Activated T-helper 1 cell treated with anti-CD3 and anti-CD28 coated beads, Interleukin-12 subunit alpha, Interleukin-12 subunit beta, Interleukin-2, Interleukin-4 antibody, amounts not matched to agents 30 ng/mL and 10 ng/mL and 1 ng/mL, durations not matched to agents 14 hours and 24 hours and 36 hours (primary cell): ENCODE measurements around the gene PDGFD. TPM values are rescaled to one million over a fixed set of nuclear protein-coding genes. Genes with fewer than 3 reads are reported as not detected.

ENCODE experiments used
- DNase-seq: peaks from one replicate; pipeline ENCODE4 v3.0.0; 2021; ENCODE audit warnings: low spot score
- H3K27ac Mint-ChIP-seq: one replicate; pipeline ENCODE4 v1.8.0; 2021; ENCODE audit warnings: mild to moderate bottlenecking, mixed read lengths
- H3K27me3 Mint-ChIP-seq: one replicate; pipeline ENCODE4 v1.8.0; 2022; ENCODE audit warnings: mild to moderate bottlenecking, moderate library complexity, mixed read lengths; ENCODE audit not compliant: insufficient read depth
- H3K36me3 Mint-ChIP-seq: one replicate; pipeline ENCODE4 v1.8.0; 2021; ENCODE audit warnings: low read depth, mixed read lengths
- H3K4me1 Mint-ChIP-seq: one replicate; pipeline ENCODE4 v1.8.0; 2021; ENCODE audit warnings: low read depth, mixed read lengths
- H3K4me3 Mint-ChIP-seq: one replicate; pipeline ENCODE4 v1.8.0; 2021; ENCODE audit warnings: mild to moderate bottlenecking, moderate library complexity, mixed read lengths
- H3K9me3 Mint-ChIP-seq: one replicate; pipeline ENCODE4 v1.8.0; 2021; ENCODE audit warnings: mixed read lengths
- intact Hi-C: fragments of 100-400 bp; cut with micrococcal nuclease; formaldehyde crosslinking; loops from one replicate; pipeline ENCODE4 v1.15.1; 2024
- total RNA-seq: library from RNA; stranded (reverse); gene quantifications from 2 replicates; pipeline ENCODE4 v1.2.3, GENCODE V29; 2022

Gene PDGFD
- total RNA-seq, 1 donor from 2014 or later: not detected

GRCh38 chr11:104130161-104130560 lies 33.8 kb downstream of the PDGFD start:
- Mint-ChIP-seq H3K4me1 (no peaks in the 10 kb centered on the region), H3K9me3 (no peaks in the 10 kb centered on the region), H3K36me3 (no peaks in the 10 kb centered on the region), H3K27ac (no peak overlapping the region), H3K27me3 (no peaks in the 10 kb centered on the region), H3K4me3 (no peak overlapping the region)
- intact Hi-C loops: no loop called here
- no peak for DNase-seq

- no peaks in the 10 kb centered on the region for H3K36me3 Mint-ChIP-seq
- H3K4me3 Mint-ChIP-seq: no peak overlapping the region
- H3K27ac Mint-ChIP-seq: no peak overlapping the region
- no peaks in the 10 kb centered on the region for H3K9me3 Mint-ChIP-seq
- no peaks in the 10 kb centered on the region for H3K4me1 Mint-ChIP-seq
- no peak for DNase-seq
- intact Hi-C loops: no loop called here
- no peaks in the 10 kb centered on the region for H3K27me3 Mint-ChIP-seq
These were observed 34.8 kb downstream of the PDGFD start for GRCh38 chr11:104129145-104129544.

- intact Hi-C loops: no loop called here
- Mint-ChIP-seq H3K27me3 (no peaks in the 10 kb centered on the region), H3K4me3 (no peak overlapping the region), H3K4me1 (no peaks in the 10 kb centered on the region), H3K27ac (no peak overlapping the region), H3K9me3 (no peaks in the 10 kb centered on the region), H3K36me3 (no peaks in the 10 kb centered on the region)
- DNase-seq: no peak
These were observed 36.1 kb downstream of the PDGFD start for GRCh38 chr11:104127828-104128227.

- Mint-ChIP-seq H3K9me3 (no peaks in the 10 kb centered on the region), H3K36me3 (no peaks in the 10 kb centered on the region), H3K27ac (no peak overlapping the region), H3K27me3 (no peaks in the 10 kb centered on the region), H3K4me1 (no peaks in the 10 kb centered on the region), H3K4me3 (no peak overlapping the region)
- DNase-seq: no peak
- intact Hi-C loops: no loop called here
These were observed 37.5 kb downstream of the PDGFD start for GRCh38 chr11:104126464-104126863.

- DNase-seq: no peak
- Mint-ChIP-seq H3K27ac (no peak overlapping the region), H3K4me1 (no peaks in the 10 kb centered on the region), H3K4me3 (no peak overlapping the region), H3K36me3 (no peaks in the 10 kb centered on the region), H3K27me3 (no peaks in the 10 kb centered on the region), H3K9me3 (no peaks in the 10 kb centered on the region)
- intact Hi-C loops: no loop called here
These were observed 39.0 kb downstream of the PDGFD start for GRCh38 chr11:104124979-104125378.

GRCh38 chr11:104122836-104123235 lies 41.1 kb downstream of the PDGFD start:
- Mint-ChIP-seq H3K27ac (no peak overlapping the region), H3K4me1 (no peaks in the 10 kb centered on the region), H3K36me3 (no peaks in the 10 kb centered on the region), H3K4me3 (no peak overlapping the region), H3K9me3 (no peaks in the 10 kb centered on the region), H3K27me3 (no peaks in the 10 kb centered on the region)
- no peak for DNase-seq
- intact Hi-C loops: no loop called here

GRCh38 chr11:104122011-104122635 lies 41.8 kb downstream of the PDGFD start:
- Mint-ChIP-seq H3K27me3 (no peaks in the 10 kb centered on the region), H3K36me3 (no peaks in the 10 kb centered on the region), H3K4me1 (no peaks in the 10 kb centered on the region), H3K27ac (no peak overlapping the region), H3K4me3 (no peak overlapping the region), H3K9me3 (no peaks in the 10 kb centered on the region)
- intact Hi-C loops: no loop called here
- no peak for DNase-seq

GRCh38 chr11:104120493-104121137 lies 43.3 kb downstream of the PDGFD start:
- Mint-ChIP-seq H3K27ac (no peak overlapping the region), H3K4me3 (no peak overlapping the region)
- intact Hi-C loops: no loop called here

GRCh38 chr11:104118105-104118744 lies 45.7 kb downstream of the PDGFD start:
- no peaks in the 10 kb centered on the region for H3K27me3 Mint-ChIP-seq
- no peaks in the 10 kb centered on the region for H3K36me3 Mint-ChIP-seq
- intact Hi-C loops: no loop called here
- H3K4me1 Mint-ChIP-seq: no peaks in the 10 kb centered on the region
- no peak overlapping the region for H3K4me3 Mint-ChIP-seq
- DNase-seq: no peak
- no peaks in the 10 kb centered on the region for H3K9me3 Mint-ChIP-seq
- H3K27ac Mint-ChIP-seq: no peak overlapping the region

More at GRCh38 chr11:104120493-104121137, 43.3 kb downstream of the PDGFD start:
- Mint-ChIP-seq H3K4me1 (no peaks in the 10 kb centered on the region), H3K27me3 (no peaks in the 10 kb centered on the region), H3K9me3 (no peaks in the 10 kb centered on the region), H3K36me3 (no peaks in the 10 kb centered on the region)
- DNase-seq: no peak

- no peak overlapping the region for H3K27ac Mint-ChIP-seq
- H3K9me3 Mint-ChIP-seq: no peaks in the 10 kb centered on the region
- no peaks in the 10 kb centered on the region for H3K36me3 Mint-ChIP-seq
- intact Hi-C loops: no loop called here
- no peak for DNase-seq
- H3K27me3 Mint-ChIP-seq: no peaks in the 10 kb centered on the region
- no peak overlapping the region for H3K4me3 Mint-ChIP-seq
- H3K4me1 Mint-ChIP-seq: no peaks in the 10 kb centered on the region
These were observed 50.4 kb downstream of the PDGFD start for GRCh38 chr11:104113541-104113940.

GRCh38 chr11:104106136-104106754 lies 57.7 kb downstream of the PDGFD start:
- no peaks in the 10 kb centered on the region for H3K9me3 Mint-ChIP-seq
- no peak overlapping the region for H3K4me3 Mint-ChIP-seq
- no peaks in the 10 kb centered on the region for H3K36me3 Mint-ChIP-seq
- no peaks in the 10 kb centered on the region for H3K27me3 Mint-ChIP-seq
- intact Hi-C loops: no loop called here
- no peaks in the 10 kb centered on the region for H3K4me1 Mint-ChIP-seq
- no peak for DNase-seq
- H3K27ac Mint-ChIP-seq: no peak overlapping the region

GRCh38 chr11:104105155-104105554 lies 58.8 kb downstream of the PDGFD start:
- H3K27ac Mint-ChIP-seq: no peak overlapping the region
- no peaks in the 10 kb centered on the region for H3K27me3 Mint-ChIP-seq
- intact Hi-C loops: no loop called here
- no peak overlapping the region for H3K4me3 Mint-ChIP-seq
- H3K4me1 Mint-ChIP-seq: no peaks in the 10 kb centered on the region
- no peaks in the 10 kb centered on the region for H3K9me3 Mint-ChIP-seq
- no peaks in the 10 kb centered on the region for H3K36me3 Mint-ChIP-seq
- no peak for DNase-seq

GRCh38 chr11:104104664-104105063 lies 59.3 kb downstream of the PDGFD start:
- Mint-ChIP-seq H3K4me1 (no peaks in the 10 kb centered on the region), H3K9me3 (no peaks in the 10 kb centered on the region), H3K4me3 (no peak overlapping the region), H3K36me3 (no peaks in the 10 kb centered on the region), H3K27ac (no peak overlapping the region), H3K27me3 (no peaks in the 10 kb centered on the region)
- intact Hi-C loops: no loop called here
- no peak for DNase-seq
